GM12878 (cell line): ENCODE data around the gene SOX9. TPM values are rescaled to one million over a fixed set of nuclear protein-coding genes. Genes with fewer than 3 reads are reported as not detected.

Experiments used
- ATAC-seq: fragments of 200-7000 bp; cut with Tn5 transposase; 3 replicates; pipeline ENCODE4 v1.9.1; 2020; ENCODE audit warnings: mild to moderate bottlenecking, moderate library complexity
- BruUV-seq: library from RNA; stranded (reverse); fragments of 400-500 nt; replicated peaks from 2 replicates; lab custom pipeline; 2021; lab: Mats Ljungman, UMichigan
- CTCF ChIA-PET: fragments of 300-600 bp; sonication (Branson Sonifier 250); formaldehyde crosslinking; extraction: SDS; loops from one replicate; lab custom pipeline; 2021; ENCODE audit warnings: inconsistent platforms; lab: Yijun Ruan, JAX
- POLR2A ChIA-PET: fragments of 350-600 bp; formaldehyde crosslinking; extraction: SDS; loops from one replicate; lab custom pipeline; 2021; ENCODE audit warnings: inconsistent platforms; lab: Charles Lee
- RAD21 ChIA-PET: fragments of 300-600 bp; sonication (Branson Sonifier 250); formaldehyde crosslinking; loops from one replicate; lab custom pipeline; 2023; ENCODE audit warnings: antibody characterized with exemption; ENCODE audit not compliant: unreplicated experiment; lab: Charles Lee
- SMC1A ChIA-PET: fragments of 300-600 bp; sonication (Branson Sonifier 250); formaldehyde crosslinking; loops from one replicate; lab custom pipeline; 2023; ENCODE audit not compliant: unreplicated experiment, uncharacterized antibody; lab: Charles Lee
- DNase-seq: peaks from one replicate; pipeline ENCODE4 v3.0.0-alpha.2; 2011; ENCODE audit warnings: low read depth, low spot score
- FAIRE-seq: peaks from 3 replicates; lab custom pipeline; 2011; peaks lifted over from hg19 to GRCh38; lab: Jason Lieb, UNC
- H2AFZ ChIP-seq: 2 replicates; pipeline ENCODE4 v1.6.0; 2011; ENCODE audit warnings: low read depth, low read length, control low read depth; ENCODE audit not compliant: control insufficient read depth
- H3K27ac ChIP-seq: 2 replicates; pipeline ENCODE4 v1.5.1; 2011; ENCODE audit warnings: control low read depth; ENCODE audit not compliant: control insufficient read depth, insufficient read depth
- H3K27me3 ChIP-seq, 2 experiments: replicated peaks in 1 of 2; 2 replicates each; pipeline versions ENCODE4 v1.6.0 to v1.6.1; 2011; ENCODE audit warnings: low read length in 1 of 2; ENCODE audit not compliant: control insufficient read depth in 2 of 2, insufficient read depth in 2 of 2
- H3K36me3 ChIP-seq, 2 experiments: 2 replicates each; pipeline ENCODE4 v1.5.1; 2011; ENCODE audit warnings: low read length in 1 of 2; ENCODE audit not compliant: control insufficient read depth in 2 of 2, insufficient read depth in 2 of 2
- H3K4me1 ChIP-seq: 2 replicates; pipeline ENCODE4 v1.6.1; 2011; ENCODE audit warnings: mild to moderate bottlenecking, low read length, moderate library complexity, mixed read lengths; ENCODE audit not compliant: control insufficient read depth, insufficient read depth
- H3K4me2 ChIP-seq: 2 replicates; pipeline ENCODE4 v1.6.0; 2011; ENCODE audit warnings: control low read depth; ENCODE audit not compliant: control insufficient read depth, insufficient read depth
- H3K4me3 ChIP-seq: fragments of 200-600 bp; sonication (generic); 2 replicates; pipeline ENCODE4 v1.5.1; 2016
- H3K79me2 ChIP-seq: 2 replicates; pipeline ENCODE4 v1.6.0; 2011; ENCODE audit warnings: low read length; ENCODE audit not compliant: control insufficient read depth, insufficient read depth
- H3K9ac ChIP-seq: 2 replicates; pipeline ENCODE4 v1.8.0; 2011; ENCODE audit warnings: low read length, control low read depth, mixed read lengths; ENCODE audit not compliant: control insufficient read depth, insufficient read depth
- H3K9me3 ChIP-seq: replicated peaks from 3 replicates; pipeline ENCODE4 v1.5.1; 2011; ENCODE audit warnings: mild to moderate bottlenecking, low read length; ENCODE audit not compliant: control insufficient read depth, insufficient read depth
- H4K20me1 ChIP-seq: 2 replicates; pipeline ENCODE4 v1.6.0; 2011; ENCODE audit not compliant: control insufficient read depth, insufficient read depth
- CUX1 ChIP-seq: IDR thresholded peaks from 2 replicates; pipeline ENCODE4 v1.6.1; 2012; ENCODE audit warnings: improper control_type of control experiment, low read depth, low read length; ENCODE audit not compliant: insufficient replicate concordance
- ETV6 ChIP-seq, 2 experiments: fragments of 450-650 bp in 1 of 2; IDR thresholded peaks in 1 of 2; conservative IDR thresholded peaks in 1 of 2; 2 replicates each; pipeline ENCODE4 v1.6.1; 2014; ENCODE audit warnings: antibody characterized with exemption in 1 of 2, borderline replicate concordance in 1 of 2, low read depth in 1 of 2, mild to moderate bottlenecking in 1 of 2, moderate library complexity in 1 of 2
- GATAD2B ChIP-seq: fragments of 450-650 bp; conservative IDR thresholded peaks from 2 replicates; pipeline ENCODE4 v1.6.1; 2017; ENCODE audit warnings: low read depth, mild to moderate bottlenecking, moderate library complexity
- IRF3 ChIP-seq: fragments of 450-650 bp; IDR thresholded peaks from 2 replicates; pipeline ENCODE4 v1.6.1; 2014; ENCODE audit warnings: mild to moderate bottlenecking
- NRF1 ChIP-seq: conservative IDR thresholded peaks from 2 replicates; pipeline ENCODE4 v1.6.1; 2011; ENCODE audit warnings: mild to moderate bottlenecking, low read depth, low read length, improper control_type of control experiment
- PAX8 ChIP-seq: fragments of 450-650 bp; IDR thresholded peaks from 2 replicates; pipeline ENCODE4 v1.6.1; 2017; ENCODE audit warnings: mild to moderate bottlenecking, moderate library complexity
- RBBP5 ChIP-seq: fragments of 200-600 bp; sonication (generic); conservative IDR thresholded peaks from 2 replicates; pipeline ENCODE4 v1.6.1; 2016
- STAT1 ChIP-seq: fragments of 450-650 bp; conservative IDR thresholded peaks from 2 replicates; pipeline ENCODE4 v1.6.1; 2014; ENCODE audit warnings: antibody characterized with exemption, mild to moderate bottlenecking
- TCF7 ChIP-seq: IDR thresholded peaks from 2 replicates; pipeline ENCODE4 v1.6.1; 2014; ENCODE audit warnings: antibody characterized with exemption, borderline replicate concordance
- ZNF24 ChIP-seq: fragments of 450-650 bp; IDR thresholded peaks from 2 replicates; pipeline ENCODE4 v1.6.1; 2017; ENCODE audit warnings: antibody characterized with exemption, mild to moderate bottlenecking
- WGBS: methylation state at CpG from one replicate; pipeline ENCODE4 v1.1.6; 2016; ENCODE audit warnings: low lambda C conversion rate; ENCODE audit not compliant: insufficient replicate concordance, insufficient coverage; ENCODE audit errors: missing lambda C conversion rate; 5-methylcytosine and 5-hydroxymethylcytosine counted together
- in situ Hi-C: fragments of 300-500 bp; cut with MboI; formaldehyde crosslinking; loops from 9 replicates; pipeline ENCODE4 v1.14.3; 2018; ENCODE audit warnings: mixed read lengths
- intact Hi-C: fragments of 100-400 bp; cut with micrococcal nuclease; formaldehyde crosslinking; loops from one replicate; pipeline ENCODE4 v1.14.2; 2022; ENCODE audit not compliant: unreplicated experiment
- polyA plus RNA-seq, 11 experiments: library from polyadenylated mRNA; depleted of rRNA in 4 of 11; unstranded in 6 of 11; stranded (reverse) in 5 of 11; fragments of >200 nt; fragmentation: Nextera tagmentation in 4 of 11; fragmentation: Illumina TruSeq in 1 of 11; extraction: Ambion mirVana in 4 of 11; extraction: Trizol in 1 of 11; gene quantifications; 1 replicate in 1 of 11; 2 replicates in 10 of 11; pipeline versions ENCODE4 v1.2.1 to v1.2.3, GENCODE V29; 2011 to 2016; ENCODE audit warnings: inconsistent platforms in 2 of 11, missing spikeins in 2 of 11, low read depth in 1 of 11
- total RNA-seq, 4 experiments: library from RNA; depleted of rRNA in 3 of 4; stranded (reverse); fragments of >200 nt in 3 of 4; fragmentation: Illumina TruSeq in 1 of 4; extraction: Trizol in 1 of 4; gene quantifications; 2 replicates each; pipeline versions ENCODE4 v1.2.1 to v1.2.3, GENCODE V29; 2013 to 2021
- TF ChIP-seq, protein P1 (sequence below): fragments of 450-650 bp; IDR thresholded peaks from 2 replicates; pipeline ENCODE4 v1.6.1; 2016; ENCODE audit warnings: mild to moderate bottlenecking, moderate library complexity, borderline replicate concordance

The SOX9 gene
- total and polyA plus RNA-seq, 10 of the 15 experiments (the other 5 are each of a cell fraction or from before 2014, with no cell fraction given), result 1.2 to 19.0 (median 5.5) TPM

DNA sequence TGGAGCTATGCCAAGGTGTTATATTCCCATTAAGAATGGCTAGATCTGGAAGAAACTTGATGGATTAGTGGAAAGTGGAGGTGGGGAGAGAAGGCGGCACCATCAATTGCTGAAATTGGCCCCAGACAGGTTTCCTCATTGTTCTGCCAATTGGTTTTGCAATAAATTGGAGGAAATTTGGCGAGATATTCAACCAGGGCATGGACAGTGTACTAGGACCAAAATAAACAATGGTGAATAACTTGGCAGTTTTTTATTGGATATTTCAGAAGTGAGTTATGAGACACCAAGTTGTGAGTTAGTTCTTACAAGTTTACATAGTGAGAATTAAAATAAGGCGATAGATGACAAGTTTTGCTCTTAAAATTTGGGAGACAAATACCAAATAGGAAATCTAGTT is 41.1 kb upstream of the SOX9 start:
- no peaks in the 10 kb centered on the region for H3K36me3 ChIP-seq
- TF ChIP-seq STAT1 (no peak), GATAD2B (no peak), TCF7 (no peak), ETV6 (conservative IDR thresholded peaks at IDR 0.05 in 1 of 2, IDR thresholded peaks at IDR 0.05 in 1 of 2; ENCODE audit: borderline replicate concordance in 1 of 2, low read depth in 1 of 2) (no peak), IRF3 (no peak), PAX8 (no peak), ZNF24 (no peak), CUX1 (no peak), RBBP5 (no peak), NRF1 (no peak)
- TF ChIP-seq, protein P1, sequence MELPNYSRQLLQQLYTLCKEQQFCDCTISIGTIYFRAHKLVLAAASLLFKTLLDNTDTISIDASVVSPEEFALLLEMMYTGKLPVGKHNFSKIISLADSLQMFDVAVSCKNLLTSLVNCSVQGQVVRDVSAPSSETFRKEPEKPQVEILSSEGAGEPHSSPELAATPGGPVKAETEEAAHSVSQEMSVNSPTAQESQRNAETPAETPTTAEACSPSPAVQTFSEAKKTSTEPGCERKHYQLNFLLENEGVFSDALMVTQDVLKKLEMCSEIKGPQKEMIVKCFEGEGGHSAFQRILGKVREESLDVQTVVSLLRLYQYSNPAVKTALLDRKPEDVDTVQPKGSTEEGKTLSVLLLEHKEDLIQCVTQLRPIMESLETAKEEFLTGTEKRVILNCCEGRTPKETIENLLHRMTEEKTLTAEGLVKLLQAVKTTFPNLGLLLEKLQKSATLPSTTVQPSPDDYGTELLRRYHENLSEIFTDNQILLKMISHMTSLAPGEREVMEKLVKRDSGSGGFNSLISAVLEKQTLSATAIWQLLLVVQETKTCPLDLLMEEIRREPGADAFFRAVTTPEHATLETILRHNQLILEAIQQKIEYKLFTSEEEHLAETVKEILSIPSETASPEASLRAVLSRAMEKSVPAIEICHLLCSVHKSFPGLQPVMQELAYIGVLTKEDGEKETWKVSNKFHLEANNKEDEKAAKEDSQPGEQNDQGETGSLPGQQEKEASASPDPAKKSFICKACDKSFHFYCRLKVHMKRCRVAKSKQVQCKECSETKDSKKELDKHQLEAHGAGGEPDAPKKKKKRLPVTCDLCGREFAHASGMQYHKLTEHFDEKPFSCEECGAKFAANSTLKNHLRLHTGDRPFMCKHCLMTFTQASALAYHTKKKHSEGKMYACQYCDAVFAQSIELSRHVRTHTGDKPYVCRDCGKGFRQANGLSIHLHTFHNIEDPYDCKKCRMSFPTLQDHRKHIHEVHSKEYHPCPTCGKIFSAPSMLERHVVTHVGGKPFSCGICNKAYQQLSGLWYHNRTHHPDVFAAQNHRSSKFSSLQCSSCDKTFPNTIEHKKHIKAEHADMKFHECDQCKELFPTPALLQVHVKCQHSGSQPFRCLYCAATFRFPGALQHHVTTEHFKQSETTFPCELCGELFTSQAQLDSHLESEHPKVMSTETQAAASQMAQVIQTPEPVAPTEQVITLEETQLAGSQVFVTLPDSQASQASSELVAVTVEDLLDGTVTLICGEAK, result no peak
- TF ChIP-seq, all 136 proteins: peak for 0
- no peak overlapping the region for H3K9ac ChIP-seq
- H3K4me2 ChIP-seq, result no peak overlapping the region
- intact Hi-C loops (no loop called here), in situ Hi-C loops (no loop called here)
- no peak overlapping the region for H3K4me3 ChIP-seq
- RAD21 ChIA-PET, result no interaction called here
- H3K27me3 ChIP-seq, result no peaks in the 10 kb centered on the region
- POLR2A ChIA-PET, result no interaction called here
- DNase-seq (no peak), FAIRE-seq (no peak), ATAC-seq (no peak)
- 13% methylated on average over 3 of the region's 3 CpGs for WGBS
- H3K79me2 ChIP-seq, result no peaks in the 10 kb centered on the region
- no peaks in the 10 kb centered on the region for H3K4me1 ChIP-seq
- H4K20me1 ChIP-seq, result no peaks in the 10 kb centered on the region
- no peak overlapping the region for H3K27ac ChIP-seq
- H2AFZ ChIP-seq, result no peak overlapping the region
- H3K9me3 ChIP-seq, result no peaks in the 10 kb centered on the region; the same call in 1 of the 3 replicates
- no TSS peak for BruUV-seq
- SMC1A ChIA-PET, result no interaction called here
- CTCF ChIA-PET, result no interaction called here
